Heart left ventricle (tissue), 13 donors: ENCODE measurements around the gene EIF4G3.

Experiments used
- POLR2A ChIP-seq, 2 donors: fragments of 450-650 bp; IDR thresholded peaks; one replicate each; pipeline ENCODE4 v1.6.1; 2017; ENCODE audit warnings: antibody characterized with exemption in 2 of 2, mild to moderate bottlenecking in 2 of 2, moderate library complexity in 2 of 2
- TF ChIP-seq, protein P1 (sequence below), 12 donors: fragments of 200-600 bp; sonication (generic) in 4 of 12; IDR thresholded peaks; one replicate each; pipeline versions ENCODE4 v1.5.0 to v1.8.0; 2018 to 2022; ENCODE audit warnings: antibody characterized with exemption in 12 of 12, mild to moderate bottlenecking in 5 of 12
- donor health status: ischemic (EF 13 %, LVEDD 7.1; RV severe dilation, severe dysfunction).
- donor health status: DM: no; HTN: yes; CAD: no.
- donor health status: DM: no; HTN: no; CAD: no.
- donor health status: ischemic (EF 25% LVEDD 6.9; RV normal size, moderate dysfunction).
- donor health status: ischemic (EF 25% LVEDD 5.7; RV mildly dilated, moderate dysfunction).
- donor health status: ischemic (EF 35%, LVEDD 5.7; RV mildly dilated, moderate dysfunction).
- donor health status: nonischemic (EF 11% LVEDD 7.7; RV severe dilation, severe dysfunction).
- donor health status: DM: yes; HTN: yes; CAD: no.
- donor health status: PGD.
- donor health status: ischemic (EF 29% LVEDD 5.4; RV normal size, mild dysfunction).
- donor health status: nonischemic (EF 23%, LVEDD 6.1; RV moderate dilation, normal function).

DNA sequence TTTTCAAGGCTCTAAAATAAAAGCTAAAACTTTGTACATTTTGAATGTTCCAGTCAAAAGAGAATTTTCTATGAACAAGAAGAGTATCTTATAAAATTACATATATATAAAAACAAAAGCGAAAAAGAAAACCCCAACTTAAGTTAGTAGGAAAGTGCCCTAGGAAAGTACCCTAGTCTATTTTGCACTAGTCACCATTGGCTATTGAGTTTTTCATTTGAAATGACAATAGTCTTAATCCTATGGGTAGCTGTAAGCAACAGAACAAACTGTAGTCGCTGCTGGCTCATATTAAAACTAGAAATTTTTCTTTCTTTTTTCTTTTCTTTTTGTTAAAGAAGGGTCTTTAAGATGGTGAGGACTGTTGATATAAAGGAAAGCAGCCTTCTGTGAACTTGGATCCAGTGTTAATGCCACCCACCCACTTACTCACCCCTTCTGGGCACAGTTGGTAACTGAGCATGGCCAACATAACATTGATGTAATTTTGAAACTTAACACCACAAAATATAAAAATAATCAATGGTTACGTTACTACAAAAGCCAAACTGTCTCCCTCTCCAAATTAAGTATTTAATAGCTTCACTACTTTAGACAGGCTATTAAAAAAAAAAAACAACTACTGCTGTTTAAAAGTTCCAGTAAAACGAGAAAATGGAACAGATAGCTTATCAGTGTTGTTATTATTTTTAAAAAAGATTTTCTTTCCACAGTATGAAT, 177.0 kb downstream of the EIF4G3 start:
- TF ChIP-seq, protein P1, sequence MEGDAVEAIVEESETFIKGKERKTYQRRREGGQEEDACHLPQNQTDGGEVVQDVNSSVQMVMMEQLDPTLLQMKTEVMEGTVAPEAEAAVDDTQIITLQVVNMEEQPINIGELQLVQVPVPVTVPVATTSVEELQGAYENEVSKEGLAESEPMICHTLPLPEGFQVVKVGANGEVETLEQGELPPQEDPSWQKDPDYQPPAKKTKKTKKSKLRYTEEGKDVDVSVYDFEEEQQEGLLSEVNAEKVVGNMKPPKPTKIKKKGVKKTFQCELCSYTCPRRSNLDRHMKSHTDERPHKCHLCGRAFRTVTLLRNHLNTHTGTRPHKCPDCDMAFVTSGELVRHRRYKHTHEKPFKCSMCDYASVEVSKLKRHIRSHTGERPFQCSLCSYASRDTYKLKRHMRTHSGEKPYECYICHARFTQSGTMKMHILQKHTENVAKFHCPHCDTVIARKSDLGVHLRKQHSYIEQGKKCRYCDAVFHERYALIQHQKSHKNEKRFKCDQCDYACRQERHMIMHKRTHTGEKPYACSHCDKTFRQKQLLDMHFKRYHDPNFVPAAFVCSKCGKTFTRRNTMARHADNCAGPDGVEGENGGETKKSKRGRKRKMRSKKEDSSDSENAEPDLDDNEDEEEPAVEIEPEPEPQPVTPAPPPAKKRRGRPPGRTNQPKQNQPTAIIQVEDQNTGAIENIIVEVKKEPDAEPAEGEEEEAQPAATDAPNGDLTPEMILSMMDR (IDR thresholded peaks at IDR 0.05), result no peak
- no peak for TF ChIP-seq POLR2A (IDR thresholded peaks at IDR 0.05)
